Measurements from ENCODE around the gene FRMPD4.

FRMPD4 gene

DNA sequence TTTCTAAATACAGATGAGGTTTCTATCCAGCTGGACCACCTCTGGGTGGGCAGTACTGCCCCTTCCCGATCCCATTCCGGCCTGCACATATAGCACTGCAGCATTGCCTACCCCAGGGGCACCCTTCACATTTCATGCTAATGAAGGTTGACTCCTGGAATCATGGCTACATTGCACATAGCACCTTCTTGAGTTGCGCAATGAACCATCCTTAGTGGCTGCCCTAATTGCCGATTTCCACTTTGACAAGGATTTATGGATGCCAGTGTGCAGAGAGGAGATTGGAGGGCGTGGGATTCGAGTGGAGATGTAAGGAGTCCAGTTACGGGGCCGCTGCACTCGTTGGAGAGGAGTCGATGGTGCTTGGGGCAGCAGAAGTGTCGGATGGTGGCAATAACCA lies 229.0 kb downstream of the FRMPD4 start:
- DNase-seq (ENCODE audit: low read depth in 2 of 2), result no peak

- no peak for DNase-seq (ENCODE audit: low read depth in 2 of 2)
Measured at GRCh38 chrX:12370497-12370986, 232.3 kb downstream of the FRMPD4 start.

DNA sequence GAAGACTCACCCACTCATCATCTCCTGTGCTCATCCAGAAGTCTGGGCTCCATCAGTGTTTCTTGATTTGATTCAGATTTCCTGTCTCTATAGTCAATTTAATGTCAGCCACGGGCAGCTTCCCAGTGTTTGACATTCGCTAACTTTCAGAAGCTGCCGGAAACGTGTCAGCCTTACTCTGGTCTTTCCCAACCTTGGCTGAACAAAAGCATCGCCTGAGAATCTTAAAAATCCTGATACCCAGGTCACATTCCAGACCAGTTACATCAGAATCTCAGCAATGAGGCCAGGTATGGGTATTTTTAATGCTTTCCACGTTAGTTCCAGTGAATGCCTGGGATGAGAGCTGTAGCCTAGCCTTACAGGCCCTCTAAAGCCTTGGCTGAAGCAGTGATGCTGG lies 233.8 kb downstream of the FRMPD4 start:
- no peak for DNase-seq (ENCODE audit: low read depth in 2 of 2)

GRCh38 chrX:12374286-12374685 lies 236.0 kb downstream of the FRMPD4 start:
- DNase-seq (ENCODE audit: low read depth in 2 of 2), result no peak

- DNase-seq (ENCODE audit: low read depth in 2 of 2), result no peak
Measured at GRCh38 chrX:12378253-12378652, 240.0 kb downstream of the FRMPD4 start.

DNA sequence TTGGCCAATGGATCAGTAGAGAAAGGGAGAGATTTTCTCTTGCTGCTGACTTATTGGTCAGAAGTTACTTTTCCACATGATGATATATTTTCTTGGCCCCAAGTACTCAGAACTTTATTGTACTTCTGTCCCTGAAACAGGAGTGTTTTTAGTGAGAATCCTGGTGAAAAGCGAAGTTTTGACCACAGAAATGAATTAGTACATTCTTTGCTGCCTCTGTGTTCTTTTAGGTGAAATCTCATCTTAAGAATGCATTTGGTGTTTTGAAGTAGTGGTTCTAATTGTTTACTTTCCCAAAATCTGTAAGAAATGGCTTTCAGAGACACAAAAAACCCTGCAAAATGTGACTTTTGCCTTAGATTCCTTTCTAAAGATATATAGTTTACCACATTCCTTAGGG lies 240.4 kb downstream of the FRMPD4 start:
- DNase-seq (ENCODE audit: low read depth in 2 of 2), result no peak

- DNase-seq (ENCODE audit: low read depth in 2 of 2), result no peak
Measured at GRCh38 chrX:12379671-12380070, 241.4 kb downstream of the FRMPD4 start.

DNA sequence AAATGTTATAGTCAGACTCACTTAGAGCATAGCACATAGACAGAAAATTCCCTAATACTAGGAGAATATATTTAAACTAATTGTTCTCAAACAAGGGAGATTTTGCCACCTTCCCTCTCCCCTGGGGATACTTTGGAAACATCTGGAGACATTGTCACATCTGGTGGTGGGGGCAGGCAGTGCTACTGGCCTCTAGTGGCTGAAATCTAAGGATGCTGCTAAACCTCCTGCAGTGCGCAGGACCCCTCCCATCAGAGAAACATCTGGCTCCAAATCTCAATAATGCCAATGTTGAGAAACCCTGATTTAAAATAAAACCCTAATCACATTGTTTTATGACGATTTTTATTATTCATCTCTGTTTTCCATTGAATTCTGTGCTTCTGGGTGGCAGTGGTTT lies 244.9 kb downstream of the FRMPD4 start:
- no peak for DNase-seq (ENCODE audit: low read depth in 2 of 2)

DNA sequence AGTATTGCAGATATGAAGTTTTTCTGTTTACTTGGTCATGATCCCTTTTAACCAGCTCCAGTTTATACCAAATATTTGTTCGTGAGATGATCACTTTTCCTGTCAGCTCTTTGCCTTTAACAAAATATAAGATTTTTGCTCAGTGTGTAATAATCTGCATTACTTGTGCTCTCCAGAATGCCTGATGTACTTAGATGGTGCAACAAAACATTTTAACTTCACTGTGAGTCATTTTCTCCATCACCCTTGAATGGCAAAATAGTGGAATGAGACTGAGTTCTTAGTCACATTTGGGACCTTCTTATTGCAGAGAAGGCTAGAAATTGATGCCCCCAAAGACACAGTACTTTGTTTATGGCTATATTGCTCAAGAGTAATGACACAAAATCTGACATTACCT lies 252.0 kb downstream of the FRMPD4 start:
- no peak for DNase-seq (ENCODE audit: low read depth in 2 of 2)

- no peak for DNase-seq (ENCODE audit: low read depth in 2 of 2)
Measured at GRCh38 chrX:12396584-12396983, 258.3 kb downstream of the FRMPD4 start.

DNA sequence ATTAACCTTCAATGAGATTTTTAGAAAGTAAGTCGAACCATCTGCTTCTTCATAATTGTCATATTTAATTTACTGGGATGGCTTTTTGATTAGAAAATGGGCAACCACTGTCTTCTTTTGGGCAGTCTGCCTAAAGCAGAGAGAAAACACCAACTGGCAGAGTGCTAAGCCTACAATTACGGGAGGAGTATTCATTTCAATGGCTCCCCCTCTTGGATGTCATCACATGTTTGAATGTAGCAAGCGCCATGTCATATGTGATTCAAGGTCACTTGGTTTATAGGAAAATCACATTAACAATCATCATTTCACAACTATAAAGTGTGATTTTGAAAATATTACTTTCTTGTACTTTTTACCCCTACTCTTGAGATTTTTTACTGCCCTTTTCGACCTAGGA lies 261.9 kb downstream of the FRMPD4 start:
- no peak for DNase-seq (ENCODE audit: low read depth in 2 of 2)

- DNase-seq (ENCODE audit: low read depth in 2 of 2), result no peak
Measured at GRCh38 chrX:12401252-12401651, 263.0 kb downstream of the FRMPD4 start.

DNA sequence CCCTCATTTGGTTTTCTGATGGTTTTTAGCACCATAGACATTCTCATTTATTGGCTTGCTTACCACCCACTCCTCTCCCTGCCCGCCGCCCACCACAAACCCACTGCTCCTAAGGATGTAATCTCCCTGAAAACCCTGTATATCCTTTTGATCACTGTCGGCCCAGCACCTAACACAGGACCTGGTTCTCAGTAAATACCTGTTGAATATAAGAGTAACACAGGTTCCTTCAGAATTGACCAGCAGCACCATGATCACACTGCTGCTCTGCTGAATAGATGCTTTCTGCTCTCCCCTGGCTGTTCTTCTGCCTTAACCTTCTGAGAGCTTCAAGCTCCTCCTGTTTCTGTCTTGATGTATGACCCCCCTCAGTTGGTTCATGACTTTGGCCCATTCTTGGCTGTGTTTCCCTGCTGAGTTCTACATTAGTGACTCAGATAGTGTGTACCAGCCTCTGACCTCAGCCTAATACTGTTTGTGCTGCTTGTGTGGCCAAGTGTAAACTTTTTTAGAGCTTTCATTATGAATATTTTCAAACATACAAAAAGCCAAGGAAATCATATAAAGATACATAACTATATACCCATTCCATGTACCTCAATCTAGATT lies 265.3 kb downstream of the FRMPD4 start:
- DNase-seq (ENCODE audit: low read depth in 2 of 2), result no peak

- DNase-seq (ENCODE audit: low read depth in 2 of 2), result no peak
Measured at GRCh38 chrX:12405306-12405705, 267.0 kb downstream of the FRMPD4 start.

DNA sequence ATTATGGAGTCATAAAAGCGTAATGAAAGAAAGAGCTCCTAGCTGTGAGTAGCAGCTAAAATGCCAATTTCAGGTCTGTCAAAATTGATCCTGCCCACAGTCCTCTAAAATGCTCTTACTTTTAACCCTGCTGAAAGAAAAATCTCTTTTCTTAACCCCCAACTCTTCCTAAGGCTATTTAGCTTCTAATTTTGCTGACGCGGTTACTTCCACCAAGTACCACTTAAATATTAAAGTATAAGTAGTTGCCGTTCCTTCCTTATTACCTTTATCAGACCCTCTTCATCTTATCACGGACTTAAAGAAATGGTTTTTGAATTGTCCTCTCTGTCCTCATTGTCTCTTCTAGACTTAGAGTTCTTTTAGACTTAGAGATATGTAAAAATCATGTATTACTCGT lies 272.2 kb downstream of the FRMPD4 start:
- no peak for DNase-seq (ENCODE audit: low read depth in 2 of 2)

GRCh38 chrX:12411831-12412230 lies 273.6 kb downstream of the FRMPD4 start:
- no peak for DNase-seq (ENCODE audit: low read depth in 2 of 2)

- DNase-seq (ENCODE audit: low read depth in 2 of 2), result no peak
Measured at GRCh38 chrX:12412561-12412960, 274.3 kb downstream of the FRMPD4 start.

- no peak for DNase-seq (ENCODE audit: low read depth in 2 of 2)
Measured at GRCh38 chrX:12419591-12419990, 281.3 kb downstream of the FRMPD4 start.

- DNase-seq (ENCODE audit: low read depth in 2 of 2), result no peak
Measured at GRCh38 chrX:12421918-12422317, 283.6 kb downstream of the FRMPD4 start.

- DNase-seq (ENCODE audit: low read depth in 2 of 2), result no peak
Measured at GRCh38 chrX:12423346-12423745, 285.1 kb downstream of the FRMPD4 start.

- DNase-seq (ENCODE audit: low read depth in 2 of 2), result no peak
Measured at GRCh38 chrX:12425496-12425895, 287.2 kb downstream of the FRMPD4 start.

- DNase-seq (ENCODE audit: low read depth in 2 of 2), result no peak
Measured at GRCh38 chrX:12426420-12426819, 288.1 kb downstream of the FRMPD4 start.

DNA sequence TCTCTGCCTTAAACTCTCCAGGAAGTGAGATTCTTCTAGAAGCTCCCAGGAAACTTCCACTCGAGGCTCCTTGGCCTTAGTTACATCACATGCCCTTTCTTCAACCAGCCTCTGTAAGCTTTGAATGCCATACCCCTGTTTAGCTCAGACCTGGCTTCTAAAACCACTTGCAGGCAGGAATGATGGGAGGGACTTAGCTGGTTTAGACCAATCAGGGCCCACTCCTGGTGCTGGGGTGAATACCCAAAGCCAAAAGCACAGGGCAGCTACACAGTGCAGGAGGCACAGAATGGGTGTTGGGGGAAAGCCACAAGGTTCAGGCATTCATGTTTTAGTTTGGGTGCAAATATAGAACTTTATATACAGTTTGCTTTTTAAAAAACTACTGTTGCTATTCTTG lies 296.2 kb downstream of the FRMPD4 start:
- no peak for DNase-seq (ENCODE audit: low read depth in 2 of 2)

GRCh38 chrX:12439416-12439815 lies 301.1 kb downstream of the FRMPD4 start:
- DNase-seq (ENCODE audit: low read depth in 2 of 2), result no peak
